ENCODE results near the gene TACC2. TPM values are rescaled to one million over a fixed set of nuclear protein-coding genes. Genes with fewer than 3 reads are reported as not detected.

The TACC2 gene
- total RNA-seq, 4 donors from 2014 or later = 105 to 334 (median 235) TPM

- ATAC-seq = no peak
- peaks cover 0 to 3% (median 0%) of the 10 kb centered on the region in 3 donors for H3K27me3 ChIP-seq
- no peak for TF ChIP-seq POLR2A (IDR thresholded peaks at IDR 0.05)
- no peak for TF ChIP-seq CTCF (IDR thresholded peaks at IDR 0.05 in 4 of 5, conservative IDR thresholded peaks at IDR 0.05 in 1 of 5)
- H3K27ac ChIP-seq = no peak overlapping the region
- in situ Hi-C loops (cut with MboI; ENCODE audit: low sequenced_read_pairs in 4 of 4) = loop anchor here in 2 of 4 donors (10.0 kb wide), 2 partner anchors 141 to 271 kb away; partner anchors contain the start of gene DMBT1 (in 2 of the 2)
- intact Hi-C loops (cut with DNase I; ENCODE audit: low total_unique reads) = no loop called here
- H3K9me3 ChIP-seq = no peaks in the 10 kb centered on the region
- H3K4me1 ChIP-seq = peaks cover 0 to 5% of the 10 kb centered on the region in 2 donors
- no peaks in the 10 kb centered on the region for H3K36me3 ChIP-seq
- H3K4me3 ChIP-seq = no peak overlapping the region
- DNase-seq = no peak
These were observed 305.0 kb downstream of the TACC2 start for GRCh38 chr10:122293961-122294380.

- H3K27me3 ChIP-seq = peaks cover 0 to 3% (median 0%) of the 10 kb centered on the region in 3 donors
- intact Hi-C loops (cut with DNase I; ENCODE audit: low total_unique reads) = loop anchor here (5.0 kb wide), 2 partner anchors 48 to 408 kb away; no protein-coding TSS in a partner anchor
- in situ Hi-C loops (cut with MboI; ENCODE audit: low sequenced_read_pairs in 4 of 4) = loop anchor here (5.0 to 10.0 kb wide), 5 partner anchors 138 to 273 kb away; partner anchors contain the start of gene DMBT1 (in 2 of the 4)
- H3K4me1 ChIP-seq = peaks cover 0 to 6% of the 10 kb centered on the region in 2 donors
- ATAC-seq = no peak
- no peak overlapping the region for H3K27ac ChIP-seq
- H3K36me3 ChIP-seq = no peaks in the 10 kb centered on the region
- no peak for DNase-seq
- H3K4me3 ChIP-seq = no peak overlapping the region
- no peak for TF ChIP-seq CTCF (IDR thresholded peaks at IDR 0.05 in 4 of 5, conservative IDR thresholded peaks at IDR 0.05 in 1 of 5)
- no peak for TF ChIP-seq POLR2A (IDR thresholded peaks at IDR 0.05)
- H3K9me3 ChIP-seq = no peaks in the 10 kb centered on the region
These were observed 305.8 kb downstream of the TACC2 start for GRCh38 chr10:122294511-122295450.

GRCh38 chr10:122295451-122295809 is 306.5 kb downstream of the TACC2 start:
- in situ Hi-C loops (cut with MboI; ENCODE audit: low sequenced_read_pairs in 4 of 4) = loop anchor here (5.0 to 10.0 kb wide), 5 partner anchors 137 to 272 kb away; partner anchors contain the start of gene DMBT1 (in 2 of the 4)
- Histone ChIP-seq H3K4me1 (peaks cover 0 to 6% of the 10 kb centered on the region in 2 donors), H3K9me3 (no peaks in the 10 kb centered on the region), H3K27ac (no peak overlapping the region), H3K4me3 (no peak overlapping the region), H3K36me3 (no peaks in the 10 kb centered on the region), H3K27me3 (peaks cover 0 to 3% (median 0%) of the 10 kb centered on the region in 3 donors)
- ATAC-seq = no peak
- DNase-seq = no peak
- intact Hi-C loops (cut with DNase I; ENCODE audit: low total_unique reads) = loop anchor here (5.0 kb wide), 2 partner anchors 47 to 407 kb away; no protein-coding TSS in a partner anchor
- no peak for TF ChIP-seq POLR2A (IDR thresholded peaks at IDR 0.05)
- no peak for TF ChIP-seq CTCF (IDR thresholded peaks at IDR 0.05 in 4 of 5, conservative IDR thresholded peaks at IDR 0.05 in 1 of 5)

- no peak for ATAC-seq
- H3K4me1 ChIP-seq = peaks cover 0 to 6% of the 10 kb centered on the region in 2 donors
- TF ChIP-seq POLR2A (IDR thresholded peaks at IDR 0.05) (no peak), CTCF (IDR thresholded peaks at IDR 0.05 in 4 of 5, conservative IDR thresholded peaks at IDR 0.05 in 1 of 5) (no peak)
- H3K4me3 ChIP-seq = no peak overlapping the region
- H3K27ac ChIP-seq = no peak overlapping the region
- H3K9me3 ChIP-seq = no peaks in the 10 kb centered on the region
- H3K27me3 ChIP-seq = peaks cover 0 to 3% (median 0%) of the 10 kb centered on the region in 3 donors
- intact Hi-C loops (cut with DNase I; ENCODE audit: low total_unique reads) (loop anchor here (5.0 kb wide), 2 partner anchors 46 to 406 kb away; no protein-coding TSS in a partner anchor), in situ Hi-C loops (cut with MboI; ENCODE audit: low sequenced_read_pairs in 4 of 4) (loop anchor here (5.0 to 10.0 kb wide), 5 partner anchors 136 to 271 kb away; partner anchors contain the start of gene DMBT1 (in 2 of the 4))
- DNase-seq = no peak
- H3K36me3 ChIP-seq = no peaks in the 10 kb centered on the region
These were observed 307.6 kb downstream of the TACC2 start for GRCh38 chr10:122296363-122297120.

All from gastrocnemius medialis (tissue), 4 donors.